Ovary (tissue), 9 donors: Measurements from ENCODE around the gene MSI2. TPM values are rescaled to one million over a fixed set of nuclear protein-coding genes. Genes with fewer than 3 reads are reported as not detected.

Source experiments
- DNase-seq, 5 donors: peaks; one replicate each; pipeline ENCODE4 v3.0.0-alpha.2; 2019 to 2020
- H3K27ac ChIP-seq, 2 donors: fragments of 200-600 bp; one replicate each; pipeline versions ENCODE4 v1.5.1 to v1.8.0; 2019 to 2022
- H3K27me3 ChIP-seq: fragments of 200-600 bp; one replicate; pipeline ENCODE4 v1.8.0; 2022
- H3K36me3 ChIP-seq: fragments of 200-600 bp; sonication (generic); one replicate; pipeline ENCODE4 v1.5.1; 2019
- H3K4me1 ChIP-seq: one replicate; pipeline ENCODE4 v1.8.1; 2013; ENCODE audit warnings: mild to moderate bottlenecking, moderate library complexity; ENCODE audit not compliant: insufficient read depth
- H3K4me3 ChIP-seq: fragments of 200-600 bp; sonication (generic); one replicate; pipeline ENCODE4 v1.5.1; 2017
- H3K9me3 ChIP-seq, 2 donors: fragments of 200-600 bp in 1 of 2; sonication (generic) in 1 of 2; one replicate each; pipeline versions ENCODE4 v1.5.1 to v1.8.1; 2013 to 2019; ENCODE audit warnings: mild to moderate bottlenecking in 1 of 2, moderate library complexity in 1 of 2
- EP300 ChIP-seq: sonication (generic); formaldehyde crosslinking; IDR thresholded peaks from one replicate; pipeline ENCODE4 v1.6.1; 2017; ENCODE audit warnings: antibody characterized with exemption
- POLR2A ChIP-seq: fragments of 450-650 bp; IDR thresholded peaks from one replicate; pipeline ENCODE4 v1.6.1; 2017; ENCODE audit warnings: antibody characterized with exemption, mild to moderate bottlenecking, moderate library complexity
- WGBS, 3 donors: extraction: QIAGEN DNeasy Blood & Tissue Kit in 1 of 3; methylation state at CpG; one replicate each; pipeline versions ENCODE4 v1.1.5 to v1.1.7; 2013 to 2017; 5-methylcytosine and 5-hydroxymethylcytosine counted together
- intact Hi-C, 4 donors: fragments of 100-400 bp; cut with DNase I; formaldehyde crosslinking; loops; one replicate each; pipeline versions ENCODE4 v1.11.0 to v1.15.1; 2022 to 2023
- polyA plus RNA-seq, 2 donors: library from polyadenylated mRNA; stranded (reverse); fragments of 200-250 nt in 1 of 2; fragments of 350-450 nt in 1 of 2; fragmentation: Illumina TruSeq in 1 of 2; extraction: RNeasy Lipid Tissue Mini Kit (QIAGEN cat#74804) in 1 of 2; gene quantifications; one replicate each; pipeline ENCODE4 v1.2.3, GENCODE V29; 2013 to 2014
- total RNA-seq, 7 donors: library from RNA; depleted of rRNA in 2 of 7; stranded (reverse); fragments of >200 nt in 2 of 7; fragmentation: NEBNext Ultra II Directional in 3 of 7; extraction: Animal tissue kit (Norgen Biotek cat#: 25700) in 3 of 7; gene quantifications; one replicate each; pipeline versions ENCODE4 v1.1.0 to v1.2.4, GENCODE V29; 2016 to 2023
- TF ChIP-seq, protein P1 (sequence below), 3 donors: fragments of 450-650 bp in 2 of 3; fragments of 200-600 bp in 1 of 3; IDR thresholded peaks; one replicate each; pipeline versions ENCODE4 v1.5.1 to v1.8.0; 2016 to 2022; ENCODE audit warnings: antibody characterized with exemption in 3 of 3, mild to moderate bottlenecking in 1 of 3
- donor health status: DM: no; HTN: no; CAD: no; lungs with moderate emphysema.
- donor health status: DM: no; HTN: no; CAD: no.
- donor health status: Bipolar disorder and iron deficiency.
- donor health status: DM: yes; HTN: yes; CAD: no.
- donor health status: DM: no; HTN: no; CAD: no.
- donor health status: DM: yes; HTN: yes; CAD: no.

MSI2 gene
- total and polyA plus RNA-seq, 9 donors, result 43.1 to 199 (median 120) TPM

DNA sequence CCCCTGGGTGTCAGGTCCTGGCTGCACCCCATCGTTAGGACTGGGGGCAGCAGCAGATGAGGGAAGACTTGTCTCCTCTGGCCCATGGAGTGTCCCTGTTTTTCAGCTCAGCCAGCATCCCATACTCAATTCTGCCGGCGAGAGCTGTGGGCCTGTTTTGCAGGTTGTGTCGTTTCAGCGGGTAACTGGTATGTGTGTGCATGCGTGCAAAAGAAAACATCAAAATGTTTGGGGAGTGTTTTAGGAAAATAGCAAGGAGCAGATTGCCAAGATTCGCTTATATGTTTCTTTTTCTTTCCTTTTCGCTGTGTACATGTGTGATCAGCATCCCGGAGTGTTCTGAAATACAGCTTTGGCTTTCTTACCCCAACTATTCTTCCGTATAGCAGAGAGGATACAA is 34.7 kb downstream of the MSI2 start:
- no peaks in the 10 kb centered on the region for H3K36me3 ChIP-seq
- H3K4me1 ChIP-seq, result peaks cover 35% of the 10 kb centered on the region
- no peaks in the 10 kb centered on the region for H3K27me3 ChIP-seq
- H3K9me3 ChIP-seq, result no peaks in the 10 kb centered on the region
- WGBS, 3 donors, result 22 to 63% (median 29%) methylated on average over 10 of the region's 10 CpGs
- intact Hi-C loops, result no loop called here
- no peak for DNase-seq
- peak overlapping the region in 1 of 2 donors; percentile 84 for H3K27ac ChIP-seq
- no peak overlapping the region for H3K4me3 ChIP-seq
- TF ChIP-seq POLR2A (no peak), EP300 (no peak)
- TF ChIP-seq, protein P1, sequence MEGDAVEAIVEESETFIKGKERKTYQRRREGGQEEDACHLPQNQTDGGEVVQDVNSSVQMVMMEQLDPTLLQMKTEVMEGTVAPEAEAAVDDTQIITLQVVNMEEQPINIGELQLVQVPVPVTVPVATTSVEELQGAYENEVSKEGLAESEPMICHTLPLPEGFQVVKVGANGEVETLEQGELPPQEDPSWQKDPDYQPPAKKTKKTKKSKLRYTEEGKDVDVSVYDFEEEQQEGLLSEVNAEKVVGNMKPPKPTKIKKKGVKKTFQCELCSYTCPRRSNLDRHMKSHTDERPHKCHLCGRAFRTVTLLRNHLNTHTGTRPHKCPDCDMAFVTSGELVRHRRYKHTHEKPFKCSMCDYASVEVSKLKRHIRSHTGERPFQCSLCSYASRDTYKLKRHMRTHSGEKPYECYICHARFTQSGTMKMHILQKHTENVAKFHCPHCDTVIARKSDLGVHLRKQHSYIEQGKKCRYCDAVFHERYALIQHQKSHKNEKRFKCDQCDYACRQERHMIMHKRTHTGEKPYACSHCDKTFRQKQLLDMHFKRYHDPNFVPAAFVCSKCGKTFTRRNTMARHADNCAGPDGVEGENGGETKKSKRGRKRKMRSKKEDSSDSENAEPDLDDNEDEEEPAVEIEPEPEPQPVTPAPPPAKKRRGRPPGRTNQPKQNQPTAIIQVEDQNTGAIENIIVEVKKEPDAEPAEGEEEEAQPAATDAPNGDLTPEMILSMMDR (IDR thresholded peaks at IDR 0.05), result no peak

DNA sequence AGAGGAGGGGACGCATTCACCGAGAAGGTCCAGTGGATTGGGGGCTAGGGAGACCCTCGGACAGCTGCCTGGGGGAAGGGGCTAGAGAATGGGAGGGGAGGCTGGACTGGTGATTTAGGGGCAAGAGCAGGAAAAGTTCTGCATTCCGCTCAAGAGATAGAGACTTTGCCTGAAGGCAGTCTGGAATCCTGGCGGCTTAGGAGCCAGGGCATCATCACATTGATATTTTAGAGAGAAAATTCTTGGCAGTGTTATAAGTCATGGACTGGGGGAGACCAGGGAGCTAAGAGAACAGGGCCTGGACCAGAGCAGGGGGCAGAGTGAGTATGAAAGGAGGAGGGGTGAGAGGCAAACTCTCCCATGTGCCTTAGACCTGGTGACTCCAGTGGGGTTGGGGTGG is 35.8 kb downstream of the MSI2 start:
- DNase-seq, result no peak
- H3K4me1 ChIP-seq, result peaks cover 34% of the 10 kb centered on the region
- TF ChIP-seq, protein P1 (IDR thresholded peaks at IDR 0.05), result no peak
- TF ChIP-seq EP300 (no peak), POLR2A (no peak)
- 79 to 92% (median 90%) methylated on average over 5 of the region's 5 CpGs for WGBS, 3 donors
- no peak overlapping the region for H3K4me3 ChIP-seq
- no peaks in the 10 kb centered on the region for H3K27me3 ChIP-seq
- no peak overlapping the region for H3K27ac ChIP-seq
- no peaks in the 10 kb centered on the region for H3K36me3 ChIP-seq
- H3K9me3 ChIP-seq, result no peaks in the 10 kb centered on the region
- intact Hi-C loops, result no loop called here

DNA sequence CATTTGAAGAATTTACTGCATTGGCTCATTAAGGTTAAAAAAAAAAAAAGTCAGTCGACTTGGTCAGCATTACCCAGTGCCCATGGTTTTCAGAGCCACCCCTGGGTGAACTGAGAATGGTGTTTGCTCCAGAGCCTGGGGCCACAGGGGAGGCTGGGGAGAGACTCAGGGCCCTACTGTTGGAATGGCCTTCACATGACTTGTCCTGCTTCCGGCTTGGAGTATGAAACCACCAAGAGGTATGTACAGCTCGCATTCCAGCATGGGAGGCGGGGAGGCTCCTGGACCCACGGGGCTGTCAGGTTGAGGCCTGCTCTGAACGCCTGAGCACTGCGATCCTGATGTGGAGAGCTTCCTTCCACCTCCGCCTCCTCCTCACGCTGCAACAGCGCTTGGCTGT is 36.8 kb downstream of the MSI2 start:
- Histone ChIP-seq H3K27me3 (no peaks in the 10 kb centered on the region), H3K36me3 (no peaks in the 10 kb centered on the region), H3K9me3 (no peaks in the 10 kb centered on the region), H3K4me3 (no peak overlapping the region), H3K4me1 (peaks cover 24% of the 10 kb centered on the region), H3K27ac (no peak overlapping the region)
- TF ChIP-seq EP300 (no peak), POLR2A (no peak)
- TF ChIP-seq, protein P1 (IDR thresholded peaks at IDR 0.05), result no peak
- DNase-seq, result no peak
- intact Hi-C loops, result no loop called here
- 85 to 87% (median 85%) methylated on average over 10 of the region's 10 CpGs for WGBS, 3 donors

DNA sequence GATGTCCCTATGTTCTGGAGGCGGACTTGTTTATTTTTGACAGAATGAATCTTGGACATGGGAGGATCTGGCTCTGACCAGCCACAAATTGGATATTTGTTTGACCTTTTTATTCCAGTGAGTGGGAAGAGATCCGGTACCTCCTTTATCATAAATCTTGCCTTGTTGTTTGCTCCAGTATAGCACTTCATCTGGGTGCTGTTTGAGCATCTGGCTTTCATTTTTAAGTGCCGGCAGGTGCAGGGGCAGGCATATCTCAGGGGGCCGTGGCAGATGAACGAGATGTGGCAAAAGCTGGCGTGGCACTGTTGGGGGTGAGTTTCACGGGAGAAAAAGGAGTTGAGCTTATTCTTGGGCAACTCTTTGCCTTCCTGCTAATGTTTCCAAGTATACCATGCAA is 37.8 kb downstream of the MSI2 start:
- intact Hi-C loops, result no loop called here
- no peak for TF ChIP-seq POLR2A
- TF ChIP-seq, protein P1 (IDR thresholded peaks at IDR 0.05), result no peak
- no peak for TF ChIP-seq EP300
- no peaks in the 10 kb centered on the region for H3K27me3 ChIP-seq
- H3K4me3 ChIP-seq, result no peak overlapping the region
- no peaks in the 10 kb centered on the region for H3K9me3 ChIP-seq
- peaks cover 18% of the 10 kb centered on the region for H3K4me1 ChIP-seq
- H3K36me3 ChIP-seq, result no peaks in the 10 kb centered on the region
- H3K27ac ChIP-seq, result no peak overlapping the region
- DNase-seq, result no peak
- 60 to 70% (median 69%) methylated on average over 7 of the region's 7 CpGs for WGBS, 3 donors
